Motor neuron (in vitro differentiated cells): ENCODE results near the gene PSORS1C1. TPM values are rescaled to one million over a fixed set of nuclear protein-coding genes. Genes with fewer than 3 reads are reported as not detected.

Experiments used
- ATAC-seq, 8 experiments: fragments of 200-7000 bp; cut with Tn5 transposase; replicated peaks in 6 of 8; 2 replicates each; pipeline ENCODE4 v1.8.0; 2021; ENCODE audit warnings: mild to moderate bottlenecking in 8 of 8, moderate library complexity in 8 of 8
- H3K27ac ChIP-seq, 2 donors: fragments of 250-450 bp; sonication (Bioruptor Pico); 2 replicates each; pipeline ENCODE4 v1.9.0; 2021; ENCODE audit warnings: antibody characterized with exemption in 2 of 2, mild to moderate bottlenecking in 2 of 2, moderate library complexity in 1 of 2
- H3K4me1 ChIP-seq, 2 donors: fragments of 250-450 bp; sonication (Bioruptor Pico); replicated peaks in 1 of 2; 2 replicates each; pipeline ENCODE4 v1.6.1; 2021; ENCODE audit warnings: antibody characterized with exemption in 2 of 2, mild to moderate bottlenecking in 2 of 2, moderate library complexity in 1 of 2
- H3K4me3 ChIP-seq, 5 donors: fragments of 250-450 bp; sonication (Bioruptor Pico); 2 replicates each; pipeline ENCODE4 v1.9.0; 2021; ENCODE audit warnings: antibody characterized with exemption in 5 of 5, mild to moderate bottlenecking in 5 of 5, moderate library complexity in 4 of 5
- WGBS, 10 experiments: fragments of 450-650 bp; shearing (Covaris generic); methylation state at CpG; one replicate each; pipeline ENCODE4 v1.0.0; 2022; 5-methylcytosine and 5-hydroxymethylcytosine counted together
- in situ Hi-C, 9 experiments: fragments of 400-800 bp; cut with MboI; loops; one replicate each; pipeline ENCODE4 v1.15.0; 2021; ENCODE audit warnings: low sequenced_read_pairs in 9 of 9, low pct_unique_long_range_greater_than_20kb in 2 of 9; ENCODE audit not compliant: unreplicated experiment in 9 of 9
- total RNA-seq, 8 experiments: library from RNA; unstranded; fragments of 300-600 nt; gene quantifications; 2 replicates each; pipeline versions ENCODE4 v1.2.3 to v1.2.4, GENCODE V29; 2022

The PSORS1C1 gene
- total RNA-seq, 8 experiments from 2014 or later, result 0.33 to 8.0 (median 1.9) TPM

DNA sequence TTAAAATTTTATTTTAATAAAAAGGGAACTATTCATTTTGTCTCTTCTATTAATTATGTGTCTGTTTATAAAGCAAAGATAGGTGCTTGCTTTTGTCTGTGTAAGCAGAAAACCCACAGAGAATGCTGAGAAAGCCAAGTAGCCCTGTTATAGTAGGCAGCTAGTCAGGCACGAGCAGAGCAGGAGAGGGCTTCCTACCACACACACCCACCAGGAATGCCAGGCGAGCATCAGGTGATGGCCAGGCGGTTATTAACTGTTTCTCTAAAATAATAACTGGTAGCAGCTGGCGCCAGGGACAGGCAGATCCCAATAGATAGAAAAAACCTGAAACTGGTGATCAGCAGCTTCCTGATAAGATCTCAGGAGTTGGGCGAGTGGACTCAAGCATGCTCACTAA is 17.9 kb upstream of the PSORS1C1 start:
- 15 to 100% (median 80%) methylated on average over 1 to 5 of the region's 5 CpGs; no CpG with 5 or more reads in 2 of the 10 experiments for WGBS, 10 experiments
- H3K4me1 ChIP-seq, result no peaks in the 10 kb centered on the region
- no peak for ATAC-seq
- in situ Hi-C loops, result loop anchor here in 7 of 9 experiments (25.0 kb wide), 4 partner anchors 184 to 559 kb away; partner anchors contain the start of genes GTF2H4 (in 3 of the 7), VARS2 (in 3 of the 7), FLOT1 (in 2 of the 7) and IER3 (in 2 of the 7)
- no peak overlapping the region for H3K27ac ChIP-seq
- H3K4me3 ChIP-seq, result no peak overlapping the region

DNA sequence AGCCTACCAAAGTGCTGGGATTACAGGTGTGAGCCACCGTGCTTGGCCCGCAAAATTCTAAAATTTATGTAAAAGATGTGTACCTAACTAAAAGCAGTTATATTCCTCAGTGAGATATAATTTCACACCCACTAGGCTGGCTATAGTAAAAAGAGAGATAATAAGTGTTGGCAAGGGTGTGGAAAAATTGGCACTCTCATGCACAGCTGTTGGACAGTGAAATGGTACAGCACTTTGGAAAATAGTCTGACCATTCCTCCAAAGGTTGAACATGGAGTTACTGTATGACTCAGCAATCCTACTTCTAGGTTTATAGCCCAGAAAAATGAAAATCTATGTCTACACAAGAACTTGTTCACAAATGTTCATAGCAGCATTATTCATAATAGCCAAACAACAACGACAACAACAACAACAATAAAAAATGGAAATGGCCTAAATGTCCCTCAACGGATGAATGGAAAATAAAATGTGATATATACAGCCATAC is 16.1 kb upstream of the PSORS1C1 start:
- in situ Hi-C loops, result loop anchor here in 7 of 9 experiments (25.0 kb wide), 4 partner anchors 186 to 561 kb away; partner anchors contain the start of genes GTF2H4 (in 3 of the 7), VARS2 (in 3 of the 7), FLOT1 (in 2 of the 7) and IER3 (in 2 of the 7)
- 50 to 100% (median 87%) methylated on average over 1 to 4 of the region's 4 CpGs for WGBS, 10 experiments
- ATAC-seq, result no peak
- Histone ChIP-seq H3K27ac (no peak overlapping the region), H3K4me3 (no peak overlapping the region), H3K4me1 (no peaks in the 10 kb centered on the region)

GRCh38 chr6:31103136-31103535 is 11.5 kb upstream of the PSORS1C1 start:
- no peaks in the 10 kb centered on the region for H3K4me1 ChIP-seq
- WGBS, 10 experiments, result 80 to 100% (median 83%) methylated on average over 1 to 2 of the region's 2 CpGs; no CpG with 5 or more reads in 7 of the 10 experiments
- no peak for ATAC-seq
- no peak overlapping the region for H3K27ac ChIP-seq
- H3K4me3 ChIP-seq, result no peak overlapping the region
- in situ Hi-C loops, result loop anchor here in 1 of 9 experiments (25.0 kb wide), 1 partner anchor 616 kb away; the partner anchor contains the start of gene HLA-E

DNA sequence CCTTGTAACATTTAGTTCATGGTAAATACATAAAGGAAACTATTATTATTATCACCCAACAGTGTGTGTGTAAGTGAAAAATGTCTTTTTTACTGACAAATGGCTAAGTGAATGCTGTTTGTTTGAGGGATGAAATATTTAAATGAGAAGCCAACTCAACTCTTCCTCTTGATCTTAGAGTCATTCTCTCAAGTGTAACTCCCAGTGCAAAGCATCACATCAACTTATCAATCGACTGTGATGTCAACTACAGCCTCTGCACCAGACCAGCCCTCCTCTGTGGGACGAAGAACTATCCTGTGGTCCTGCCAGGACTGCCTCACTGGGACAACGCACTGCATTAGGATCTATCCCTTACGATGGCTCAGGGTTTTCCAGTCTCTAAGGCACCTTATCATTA is 7.5 kb upstream of the PSORS1C1 start:
- Histone ChIP-seq H3K27ac (no peak overlapping the region), H3K4me1 (no peaks in the 10 kb centered on the region), H3K4me3 (no peak overlapping the region)
- in situ Hi-C loops, result loop anchor here in 1 of 9 experiments (25.0 kb wide), 1 partner anchor 620 kb away; the partner anchor contains the start of gene HLA-E
- 9 to 92% (median 48%) methylated on average over 1 to 4 of the region's 4 CpGs; no CpG with 5 or more reads in 2 of the 10 experiments for WGBS, 10 experiments
- no peak for ATAC-seq

DNA sequence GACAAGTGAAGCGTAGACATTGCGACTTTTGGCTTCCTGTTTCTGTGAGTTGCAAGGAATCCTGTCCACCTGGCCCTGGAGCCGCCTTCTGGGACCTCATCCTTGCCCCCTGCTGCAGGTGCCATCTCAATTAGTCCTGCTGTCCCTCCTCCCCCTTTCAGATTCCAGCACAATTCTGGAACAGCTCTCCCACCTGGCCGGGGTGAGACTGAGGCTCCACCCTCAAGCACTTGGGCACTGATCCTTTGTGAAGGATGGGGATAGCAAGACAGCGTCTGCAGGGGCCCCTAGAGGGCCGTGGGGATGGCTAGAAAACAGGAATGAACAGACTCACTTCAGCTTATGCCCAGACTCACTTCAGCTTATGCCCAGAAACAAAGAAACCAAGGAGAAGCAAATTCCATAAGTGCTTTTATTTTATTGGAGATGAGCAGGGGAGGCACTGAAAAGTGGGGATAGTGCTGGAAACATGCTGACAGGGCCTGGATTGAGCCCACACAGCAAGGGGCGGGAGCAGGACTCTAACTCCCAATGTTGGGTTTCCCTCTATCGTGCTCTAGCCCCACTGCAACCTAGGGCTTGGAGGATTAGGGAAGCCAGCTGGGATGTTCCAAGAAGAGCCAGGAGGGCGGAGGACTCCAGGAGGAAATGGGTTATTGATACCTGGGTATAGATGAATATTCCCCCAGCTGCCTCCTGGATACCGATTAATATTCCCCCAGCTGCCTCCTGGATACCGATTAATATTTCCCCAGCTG is 3.6 kb upstream of the PSORS1C1 start:
- in situ Hi-C loops, result loop anchor here in 1 of 9 experiments (25.0 kb wide), 1 partner anchor 624 kb away; the partner anchor contains the start of gene HLA-E
- Histone ChIP-seq H3K4me1 (no peaks in the 10 kb centered on the region), H3K4me3 (no peak overlapping the region), H3K27ac (no peak overlapping the region)
- 0 to 93% (median 63%) methylated on average over 1 to 8 of the region's 11 CpGs; no CpG with 5 or more reads in 1 of the 10 experiments for WGBS, 10 experiments
- peak in 1 of 8 experiments; percentile 27 for ATAC-seq

DNA sequence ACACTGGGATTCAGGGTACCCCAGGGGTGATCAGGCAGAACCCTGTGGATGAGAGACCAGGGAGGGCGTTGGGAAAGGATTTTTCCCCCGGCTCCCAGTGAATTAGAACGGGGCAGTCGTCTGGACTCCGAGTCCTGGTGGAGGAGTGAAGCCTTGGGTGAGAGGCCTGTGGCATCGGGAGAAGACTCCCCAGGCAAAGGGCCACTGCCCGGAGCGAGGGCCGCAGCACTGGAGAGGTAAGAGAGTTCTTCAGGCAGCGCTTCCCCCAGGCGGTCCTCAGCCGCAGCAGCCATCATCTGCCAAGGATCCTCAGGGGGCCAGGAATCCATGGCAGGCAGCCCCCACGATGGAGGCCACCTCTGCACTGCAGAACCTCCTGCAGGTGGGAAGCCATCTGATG is 2.9 kb upstream of the PSORS1C1 start:
- no peaks in the 10 kb centered on the region for H3K4me1 ChIP-seq
- no peak for ATAC-seq
- no peak overlapping the region for H3K27ac ChIP-seq
- no peak overlapping the region for H3K4me3 ChIP-seq
- in situ Hi-C loops, result loop anchor here in 1 of 9 experiments (25.0 kb wide), 1 partner anchor 624 kb away; the partner anchor contains the start of gene HLA-E
- 50 to 97% methylated on average over 2 to 5 of the region's 13 CpGs; no CpG with 5 or more reads in 8 of the 10 experiments for WGBS, 10 experiments

GRCh38 chr6:31112478-31112877 is 2.1 kb upstream of the PSORS1C1 start, which contains the start of gene C6orf15:
Gene C6orf15, minus strand, starts transcription at chr6:31112575. Its CDS starts 20 bp downstream, at chr6:31112555.
- no peak for ATAC-seq
- H3K27ac ChIP-seq, result no peak within 1 kb of the TSS
- in situ Hi-C loops, result loop anchor here in 1 of 9 experiments (25.0 kb wide), 1 partner anchor 625 kb away; the partner anchor contains the start of gene HLA-E
- H3K4me1 ChIP-seq, result no peaks in the 10 kb centered on the region
- WGBS, 10 experiments, result 80 to 100% (median 89%) methylated on average over 1 to 4 of the region's 5 CpGs; no CpG with 5 or more reads in 6 of the 10 experiments
- no peak within 1 kb of the TSS for H3K4me3 ChIP-seq

GRCh38 chr6:31113861-31114540 is 599 bp upstream of the PSORS1C1 start:
- Histone ChIP-seq H3K27ac (no peak overlapping the region), H3K4me3 (no peak overlapping the region), H3K4me1 (no peaks in the 10 kb centered on the region)
- WGBS, 10 experiments, result 0 to 100% (median 26%) methylated on average over 1 to 4 of the region's 7 CpGs; no CpG with 5 or more reads in 2 of the 10 experiments
- ATAC-seq, result peak in 6 of 8 experiments; percentile 3 to 38 (median 20)
- in situ Hi-C loops, result loop anchor here in 1 of 9 experiments (25.0 kb wide), 1 partner anchor 627 kb away; the partner anchor contains the start of gene HLA-E

GRCh38 chr6:31114970-31115849 is 610 bp downstream of the PSORS1C1 start:
- ATAC-seq, result peak in 5 of 8 experiments; percentile 39 to 59 (median 47)
- Histone ChIP-seq H3K27ac (no peak overlapping the region), H3K4me1 (no peaks in the 10 kb centered on the region), H3K4me3 (no peak overlapping the region)
- WGBS, 10 experiments, result 0 to 100% (median 40%) methylated on average over 1 to 5 of the region's 9 CpGs; no CpG with 5 or more reads in 1 of the 10 experiments
- in situ Hi-C loops, result loop anchor here in 1 of 9 experiments (25.0 kb wide), 1 partner anchor 628 kb away; the partner anchor contains the start of gene HLA-E

DNA sequence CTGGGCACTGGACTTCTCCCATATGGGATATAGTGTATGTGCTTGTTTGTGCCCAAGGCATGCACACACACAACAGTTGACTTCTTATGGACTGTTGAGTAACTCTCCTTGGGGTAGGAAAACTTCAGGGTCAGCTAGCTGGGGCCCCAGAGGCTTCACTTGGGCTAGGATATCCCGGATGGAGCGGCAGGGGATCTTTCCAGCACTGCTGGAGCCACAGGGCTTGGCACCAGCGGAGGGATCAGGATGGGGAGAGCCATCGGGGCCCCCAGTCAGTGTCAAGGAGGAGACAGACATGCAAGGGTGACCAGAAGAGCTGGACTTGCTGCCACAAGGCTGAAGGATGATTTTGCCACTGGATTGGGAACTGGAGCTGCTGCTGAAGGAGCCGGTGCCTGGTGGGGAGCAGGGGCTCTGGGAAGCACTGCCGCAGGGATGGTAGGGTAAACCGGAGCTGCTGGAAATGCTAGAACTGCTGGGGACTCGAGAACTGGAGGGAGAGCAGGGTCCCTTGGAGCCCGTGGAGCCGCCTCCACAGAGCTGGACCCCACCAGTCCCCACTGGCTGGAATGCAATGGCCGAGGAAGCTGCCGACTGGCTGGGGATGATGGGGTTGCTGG is 1.5 kb downstream of the PSORS1C1 start:
- Histone ChIP-seq H3K4me1 (no peaks in the 10 kb centered on the region), H3K4me3 (no peak overlapping the region), H3K27ac (no peak overlapping the region)
- 72 to 100% (median 92%) methylated on average over 1 to 7 of the region's 12 CpGs; no CpG with 5 or more reads in 6 of the 10 experiments for WGBS, 10 experiments
- ATAC-seq, result no peak
- in situ Hi-C loops, result loop anchor here in 1 of 9 experiments (25.0 kb wide), 1 partner anchor 629 kb away; the partner anchor contains the start of gene HLA-E

DNA sequence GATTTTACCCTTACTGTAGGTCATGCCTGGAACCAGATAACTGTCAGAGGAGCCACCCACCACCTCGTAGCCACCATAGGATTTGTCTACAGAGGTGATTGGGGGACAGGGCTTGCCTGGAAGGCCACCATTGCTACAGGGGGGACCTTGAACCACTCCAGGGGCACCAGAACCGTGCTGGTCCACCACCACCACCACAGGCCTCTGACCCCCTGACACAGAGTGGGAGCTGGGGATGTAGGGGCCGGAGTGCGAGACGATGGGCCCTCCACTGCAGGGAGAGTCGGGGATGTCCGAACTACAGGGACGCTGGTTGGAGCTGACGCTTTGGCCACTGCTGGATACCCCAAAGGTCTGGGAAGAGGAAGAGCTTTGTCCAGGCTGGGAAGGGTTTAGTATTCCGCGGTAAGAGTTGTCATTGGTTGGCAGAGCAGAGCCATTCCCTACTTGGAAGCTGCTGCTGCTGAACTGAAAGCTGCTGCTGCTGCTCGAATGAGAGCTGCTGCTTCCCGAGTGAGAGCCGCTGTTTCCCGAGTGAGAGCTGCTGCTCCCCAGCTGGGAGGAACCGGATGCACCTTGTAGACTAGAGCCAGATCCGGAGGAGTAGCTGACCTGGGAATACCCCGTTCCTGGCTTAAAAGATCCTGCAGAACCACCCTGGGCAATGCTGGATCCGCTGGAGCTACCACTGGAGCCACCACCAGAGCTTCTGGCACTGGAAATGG is 2.2 kb downstream of the PSORS1C1 start:
- Histone ChIP-seq H3K4me3 (no peak overlapping the region), H3K27ac (no peak overlapping the region), H3K4me1 (no peaks in the 10 kb centered on the region)
- ATAC-seq, result peak in 1 of 8 experiments; percentile 2
- in situ Hi-C loops, result loop anchor here in 1 of 9 experiments (25.0 kb wide), 1 partner anchor 630 kb away; the partner anchor contains the start of gene HLA-E
- WGBS, 10 experiments, result 6 to 90% (median 62%) methylated on average over 2 to 13 of the region's 19 CpGs; no CpG with 5 or more reads in 4 of the 10 experiments
